MM.1S (cell line): ENCODE data around the gene WDR26.
"Not testable (repeated sequence)": the region's sequence is repeated elsewhere in the genome, so short reads cannot be mapped to it uniquely, and the experiment has no call there.

ENCODE experiments used
- DNase-seq: peaks from one replicate; pipeline ENCODE4 v3.0.0-alpha.2; 2015
- H2AFZ ChIP-seq: fragments of 300-600 bp; sonication (generic); 2 replicates; pipeline ENCODE4 v1.6.0; 2016; ENCODE audit warnings: antibody characterized with exemption, low read length
- H3F3A ChIP-seq: fragments of 300-600 bp; sonication (generic); 2 replicates; pipeline ENCODE4 v1.6.1; 2016; ENCODE audit warnings: mild to moderate bottlenecking, antibody characterized with exemption, low read length, moderate library complexity, mixed read lengths; ENCODE audit not compliant: insufficient read depth
- H3K27ac ChIP-seq: fragments of 300-600 bp; sonication (generic); 2 replicates; pipeline ENCODE4 v1.5.1; 2016; ENCODE audit warnings: mild to moderate bottlenecking, low read length
- H3K27me3 ChIP-seq: fragments of 300-600 bp; sonication (generic); replicated peaks from 2 replicates; pipeline ENCODE4 v1.6.0; 2016; ENCODE audit warnings: low read length; ENCODE audit not compliant: insufficient read depth
- H3K36me3 ChIP-seq: fragments of 300-600 bp; sonication (generic); replicated peaks from 2 replicates; pipeline ENCODE4 v1.6.1; 2016; ENCODE audit warnings: mild to moderate bottlenecking, low read length, mixed read lengths; ENCODE audit not compliant: insufficient read depth
- H3K4me1 ChIP-seq: fragments of 300-600 bp; sonication (generic); 2 replicates; pipeline ENCODE4 v1.6.1; 2016; ENCODE audit warnings: low read length, mixed read lengths
- H3K4me2 ChIP-seq: fragments of 300-600 bp; sonication (generic); 2 replicates; pipeline ENCODE4 v1.6.0; 2016; ENCODE audit warnings: low read depth, low read length
- H3K4me3 ChIP-seq: fragments of 300-600 bp; sonication (generic); 2 replicates; pipeline ENCODE4 v1.5.1; 2016; ENCODE audit warnings: low read length, mixed read lengths
- H3K79me2 ChIP-seq: fragments of 300-600 bp; sonication (generic); 2 replicates; pipeline ENCODE4 v1.6.1; 2016; ENCODE audit warnings: mixed run types, low read length, mixed read lengths
- H3K9ac ChIP-seq: fragments of 300-600 bp; sonication (generic); 2 replicates; pipeline ENCODE4 v1.6.1; 2016; ENCODE audit warnings: low read length, mixed read lengths
- H3K9me2 ChIP-seq: fragments of 300-600 bp; sonication (generic); replicated peaks from 2 replicates; pipeline ENCODE4 v1.6.1; 2016; ENCODE audit warnings: mild to moderate bottlenecking, low read length, mixed read lengths; ENCODE audit not compliant: insufficient read depth
- H3K9me3 ChIP-seq: fragments of 300-600 bp; sonication (generic); replicated peaks from 2 replicates; pipeline ENCODE4 v1.6.1; 2016; ENCODE audit warnings: mild to moderate bottlenecking, low read length, mixed read lengths; ENCODE audit not compliant: insufficient read depth
- H4K20me1 ChIP-seq: fragments of 300-600 bp; sonication (generic); 2 replicates; pipeline ENCODE4 v1.6.1; 2016; ENCODE audit warnings: mild to moderate bottlenecking, low read length, moderate library complexity, mixed read lengths; ENCODE audit not compliant: insufficient read depth
- EZH2 ChIP-seq: fragments of 300-600 bp; sonication (generic); optimal IDR thresholded peaks from 2 replicates; pipeline ENCODE3; 2017; ENCODE audit warnings: low read depth, mild to moderate bottlenecking, antibody characterized with exemption, low read length, mixed read lengths
- EZH2phosphoT487 ChIP-seq: fragments of 300-600 bp; sonication (generic); IDR thresholded peaks from 2 replicates; pipeline ENCODE4 v1.6.1; 2018; ENCODE audit warnings: antibody characterized with exemption, low read length
- TF ChIP-seq, protein P1 (sequence below): fragments of 300-600 bp; sonication (generic); IDR thresholded peaks from 2 replicates; pipeline ENCODE4 v1.5.1; 2016; ENCODE audit warnings: antibody characterized with exemption, low read length, mixed read lengths

The WDR26 gene

DNA sequence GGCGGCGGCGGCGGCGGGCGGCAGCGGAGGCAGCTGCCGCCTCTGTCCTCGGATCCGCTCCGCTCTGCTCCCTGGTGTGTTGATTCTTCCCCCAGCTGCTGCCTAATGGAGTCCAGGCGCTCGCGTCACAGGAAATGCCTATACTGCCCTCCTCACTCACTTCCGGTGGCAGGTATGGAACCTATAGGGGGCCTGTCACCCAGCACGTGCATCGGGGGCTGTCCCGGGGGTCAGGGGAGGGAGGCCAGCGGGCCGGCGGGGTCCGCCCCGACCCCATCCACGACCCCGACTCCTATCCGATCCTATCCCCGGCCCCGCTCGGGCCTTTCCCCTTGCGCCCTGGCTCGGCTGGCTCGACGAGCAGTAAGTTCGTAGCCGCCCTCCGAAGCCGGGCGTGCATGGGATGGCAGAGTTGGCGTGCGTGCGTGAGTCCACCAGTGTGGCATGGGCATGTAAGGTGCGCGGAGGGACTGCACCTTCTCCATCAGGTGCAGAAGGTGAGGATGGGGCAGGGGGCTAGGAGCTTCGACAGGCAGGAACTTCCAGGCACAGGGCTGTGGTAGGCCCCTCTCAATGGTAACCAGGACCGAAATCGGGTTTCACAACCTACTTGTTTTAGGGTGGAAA is at the start of gene WDR26:
Gene WDR26 (minus strand): TSS at position 107 of the 627 bp plus-strand sequence.
- Histone ChIP-seq H3K27me3 (no peaks in the 10 kb centered on the region), H3K9me3 (no peaks in the 10 kb centered on the region), H3K4me2 (peak within 1 kb of the TSS; percentile 87), H3K4me3 (peak within 1 kb of the TSS; percentile 84), H3K9ac (peak within 1 kb of the TSS; percentile 86), H4K20me1 (no peaks in the 10 kb centered on the region), H3K36me3 (no peaks in the 10 kb centered on the region), H3K4me1 (peaks cover 23% of the 10 kb centered on the region), H2AFZ (peak within 1 kb of the TSS; percentile 97), H3K9me2 (no peaks in the 10 kb centered on the region), H3F3A (peaks cover 45% of the 10 kb centered on the region), H3K27ac (peak within 1 kb of the TSS; percentile 70), H3K79me2 (peaks cover 76% of the 10 kb centered on the region)
- no peak for TF ChIP-seq EZH2phosphoT487
- TF ChIP-seq, protein P1, sequence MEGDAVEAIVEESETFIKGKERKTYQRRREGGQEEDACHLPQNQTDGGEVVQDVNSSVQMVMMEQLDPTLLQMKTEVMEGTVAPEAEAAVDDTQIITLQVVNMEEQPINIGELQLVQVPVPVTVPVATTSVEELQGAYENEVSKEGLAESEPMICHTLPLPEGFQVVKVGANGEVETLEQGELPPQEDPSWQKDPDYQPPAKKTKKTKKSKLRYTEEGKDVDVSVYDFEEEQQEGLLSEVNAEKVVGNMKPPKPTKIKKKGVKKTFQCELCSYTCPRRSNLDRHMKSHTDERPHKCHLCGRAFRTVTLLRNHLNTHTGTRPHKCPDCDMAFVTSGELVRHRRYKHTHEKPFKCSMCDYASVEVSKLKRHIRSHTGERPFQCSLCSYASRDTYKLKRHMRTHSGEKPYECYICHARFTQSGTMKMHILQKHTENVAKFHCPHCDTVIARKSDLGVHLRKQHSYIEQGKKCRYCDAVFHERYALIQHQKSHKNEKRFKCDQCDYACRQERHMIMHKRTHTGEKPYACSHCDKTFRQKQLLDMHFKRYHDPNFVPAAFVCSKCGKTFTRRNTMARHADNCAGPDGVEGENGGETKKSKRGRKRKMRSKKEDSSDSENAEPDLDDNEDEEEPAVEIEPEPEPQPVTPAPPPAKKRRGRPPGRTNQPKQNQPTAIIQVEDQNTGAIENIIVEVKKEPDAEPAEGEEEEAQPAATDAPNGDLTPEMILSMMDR = peak; percentile 16
- peak; percentile 94 for DNase-seq

DNA sequence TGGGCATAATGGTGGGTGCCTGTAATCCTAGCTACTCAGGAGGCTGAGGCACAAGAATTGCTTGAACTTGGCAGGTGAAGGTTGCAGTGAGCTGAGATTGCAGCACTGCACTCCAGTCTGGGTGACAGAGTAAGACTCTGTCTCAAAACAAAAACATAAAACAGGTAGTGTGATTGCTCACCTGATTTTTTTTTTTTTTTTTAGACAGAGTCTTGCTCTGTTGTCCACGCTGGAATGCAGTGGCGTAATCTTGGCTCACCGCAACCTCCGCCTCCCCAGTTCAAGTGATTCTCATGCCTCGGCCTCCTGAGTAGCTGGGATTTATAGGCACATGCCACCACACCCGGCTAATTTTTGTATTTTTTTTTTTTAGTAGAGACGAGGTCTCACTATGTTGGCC is 48.6 kb upstream of the WDR26 start:
- not testable (repeated sequence) for H3K9me3 ChIP-seq, H3K79me2 ChIP-seq, DNase-seq, H3K27me3 ChIP-seq, H4K20me1 ChIP-seq, H3K36me3 ChIP-seq, H3K4me2 ChIP-seq, H3F3A ChIP-seq, H3K4me3 ChIP-seq, H3K9ac ChIP-seq, H2AFZ ChIP-seq, H3K27ac ChIP-seq, H3K9me2 ChIP-seq
- peaks cover 10% of the 10 kb centered on the region for H3K4me1 ChIP-seq

DNA sequence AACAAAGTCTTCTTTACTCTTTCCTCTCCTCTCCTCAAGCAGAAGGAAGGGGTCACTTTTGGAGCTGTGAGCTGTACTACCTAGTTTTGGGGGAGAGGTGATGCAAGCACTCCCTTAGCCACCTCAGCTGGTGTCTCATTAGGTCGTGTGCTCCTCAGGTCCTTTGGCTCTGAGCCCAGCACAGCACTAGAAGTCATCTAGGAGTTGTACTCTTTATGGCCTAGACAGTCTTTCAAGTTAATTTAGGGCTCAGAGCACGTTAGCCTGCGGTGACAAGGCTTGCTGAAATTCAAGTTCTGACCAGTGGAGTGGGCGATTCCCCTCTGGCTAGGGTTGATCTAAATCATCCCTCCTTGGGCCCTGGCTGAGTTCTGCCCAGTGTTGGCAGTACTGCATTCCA is 48.0 kb upstream of the WDR26 start:
- Histone ChIP-seq H3K9ac (no peak overlapping the region), H3K27me3 (no peaks in the 10 kb centered on the region), H2AFZ (no peak overlapping the region), H3K4me3 (no peak overlapping the region), H3F3A (no peaks in the 10 kb centered on the region), H3K4me2 (no peak overlapping the region), H3K79me2 (no peaks in the 10 kb centered on the region), H3K4me1 (peaks cover 10% of the 10 kb centered on the region), H3K36me3 (no peaks in the 10 kb centered on the region), H3K9me2 (no peaks in the 10 kb centered on the region), H3K9me3 (no peaks in the 10 kb centered on the region), H4K20me1 (no peaks in the 10 kb centered on the region), H3K27ac (no peak overlapping the region)
- TF ChIP-seq EZH2 = no peak
- no peak for TF ChIP-seq EZH2phosphoT487
- TF ChIP-seq, protein P1 = no peak
- DNase-seq = peak; percentile 4

DNA sequence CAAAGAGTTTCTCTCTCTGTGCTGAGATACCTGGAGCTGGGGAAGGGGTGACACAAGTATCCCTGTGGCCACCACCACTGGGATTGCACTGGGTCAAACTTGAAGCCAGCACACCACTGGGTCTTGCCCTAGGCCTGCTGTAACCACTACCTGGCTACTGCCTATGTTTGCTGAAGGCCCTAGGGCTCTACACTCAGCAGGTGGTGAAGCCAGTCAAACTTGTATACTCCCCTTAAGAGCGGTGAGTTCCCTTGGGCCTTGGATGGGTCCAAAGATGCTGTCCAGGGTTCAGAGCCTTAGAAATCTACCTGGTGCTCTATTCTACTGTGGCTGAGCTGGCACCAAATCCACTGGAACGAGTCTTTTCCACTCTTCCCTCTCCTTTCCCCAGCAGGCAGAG is 47.0 kb upstream of the WDR26 start:
- no peak for DNase-seq
- Histone ChIP-seq H3K27me3 (no peaks in the 10 kb centered on the region), H3K4me2 (no peak overlapping the region), H3K79me2 (no peaks in the 10 kb centered on the region), H3K4me1 (peaks cover under 1% of the 10 kb centered on the region), H3K9ac (no peak overlapping the region), H3K9me2 (no peaks in the 10 kb centered on the region), H2AFZ (no peak overlapping the region), H3K4me3 (no peak overlapping the region), H3F3A (no peaks in the 10 kb centered on the region), H3K9me3 (no peaks in the 10 kb centered on the region), H3K36me3 (no peaks in the 10 kb centered on the region), H4K20me1 (no peaks in the 10 kb centered on the region), H3K27ac (no peak overlapping the region)
- TF ChIP-seq, protein P1 = no peak
- TF ChIP-seq EZH2 = no peak

DNA sequence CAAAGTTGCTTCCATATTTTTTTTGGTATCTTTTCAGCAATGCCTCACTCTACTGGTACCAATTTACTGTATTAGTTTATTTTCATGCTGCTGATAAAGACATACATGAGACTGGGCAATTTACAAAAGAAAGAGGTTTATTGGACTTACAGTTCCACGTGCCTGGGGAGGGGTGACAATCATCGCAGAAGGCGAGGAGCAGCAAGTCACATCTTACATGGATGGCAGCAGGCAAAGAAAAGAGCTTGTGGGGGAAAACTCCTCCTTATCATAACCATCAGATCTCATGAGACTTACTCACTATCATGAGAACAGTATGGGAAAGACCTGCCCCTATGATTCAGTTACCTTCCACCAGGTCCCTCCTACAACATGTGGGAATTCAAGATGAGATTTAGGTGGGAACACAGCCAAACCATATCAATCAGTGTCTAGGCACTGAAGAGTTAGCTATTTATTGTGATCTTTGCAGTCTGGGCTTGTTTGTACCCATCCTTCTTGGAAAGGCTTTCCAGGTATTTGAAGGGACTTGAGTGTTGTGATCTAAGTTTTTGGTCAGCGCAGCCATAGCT is 46.4 kb upstream of the WDR26 start:
- H3K4me3 ChIP-seq = not testable (repeated sequence)

More for the DNA sequence above, 46.4 kb upstream of the WDR26 start:
- H3K27me3 ChIP-seq, H3K9me3 ChIP-seq, H3K27ac ChIP-seq, H4K20me1 ChIP-seq, H3K4me2 ChIP-seq, H3K4me1 ChIP-seq, H3F3A ChIP-seq, H2AFZ ChIP-seq, H3K36me3 ChIP-seq, H3K9ac ChIP-seq, H3K9me2 ChIP-seq, H3K79me2 ChIP-seq: not testable (repeated sequence)
- peak; percentile 4 for DNase-seq
